ENCODE measurements around the gene TRAPPC10. TPM values are rescaled to one million over a fixed set of nuclear protein-coding genes. Genes with fewer than 3 reads are reported as not detected.

Gene TRAPPC10
- total RNA-seq, 1 experiment from 2014 or later = 31.5 TPM

GRCh38 chr21:43965911-43966585 is 46.1 kb upstream of the TRAPPC10 start (continued):
- no peak for TF ChIP-seq ZBTB33 (IDR thresholded peaks at IDR 0.05; ENCODE audit: extremely low read depth, insufficient replicate concordance, low read length)
- no peak for TF ChIP-seq EZH2 (IDR thresholded peaks at IDR 0.05)
- no peak for TF ChIP-seq REST (IDR thresholded peaks at IDR 0.05; ENCODE audit: low read depth)
- no peak for TF ChIP-seq ZNF274 (IDR thresholded peaks at IDR 0.05; ENCODE audit: low read depth, low read length)
- TF ChIP-seq EGR1 (IDR thresholded peaks at IDR 0.05; ENCODE audit: low read depth) = no peak
- TF ChIP-seq JUND (IDR thresholded peaks at IDR 0.05) = no peak
- no peak for TF ChIP-seq FOSL1 (IDR thresholded peaks at IDR 0.05; ENCODE audit: low read depth)
- no peak for TF ChIP-seq CBX3 (IDR thresholded peaks at IDR 0.05; ENCODE audit: low read depth)
- TF ChIP-seq EZH2phosphoT487 (IDR thresholded peaks at IDR 0.05; ENCODE audit: borderline replicate concordance) = no peak
